Measurements from ENCODE around the gene CACNG7. TPM values are rescaled to one million over a fixed set of nuclear protein-coding genes. Genes with fewer than 3 reads are reported as not detected.

Gene CACNG7
- polyA plus RNA-seq, 1 donor from 2014 or later: 27.8 TPM

DNA sequence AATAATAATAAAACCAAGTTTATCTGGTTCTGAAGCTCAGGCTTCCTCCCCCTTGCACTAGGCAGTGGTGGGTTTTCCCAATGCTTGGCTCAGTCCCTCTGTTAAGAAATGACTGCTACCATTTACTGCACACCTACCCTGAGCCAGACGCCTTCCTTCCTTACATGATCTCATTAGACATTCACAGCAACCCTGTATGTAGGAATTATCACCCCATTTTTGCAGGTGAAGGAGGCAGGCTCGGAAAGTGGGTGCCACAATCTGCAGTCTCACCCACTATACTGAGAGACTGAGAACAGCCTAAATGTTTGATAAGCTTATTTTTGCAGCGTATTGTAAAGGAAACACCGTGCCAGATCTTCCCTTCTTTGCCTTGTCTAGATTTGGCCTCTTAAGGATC, 35.3 kb downstream of the CACNG7 start:
- Histone ChIP-seq H3K27me3 (ENCODE audit: insufficient read depth, low read depth, low read length) (no peaks in the 10 kb centered on the region), H3K27ac (ENCODE audit: low read length) (no peak overlapping the region), H2AFZ (ENCODE audit: low read depth, low read length) (no peak overlapping the region)

GRCh38 chr19:53944933-53945332, 35.9 kb downstream of the CACNG7 start:
- Histone ChIP-seq H3K27ac (ENCODE audit: low read length) (no peak overlapping the region), H3K36me3 (ENCODE audit: insufficient read depth, low read length) (no peaks in the 10 kb centered on the region), H3K9me2 (ENCODE audit: insufficient read depth, low read length) (no peaks in the 10 kb centered on the region), H3K27me3 (ENCODE audit: insufficient read depth, low read depth, low read length) (no peaks in the 10 kb centered on the region), H4K20me1 (ENCODE audit: insufficient read depth) (no peaks in the 10 kb centered on the region), H3K4me2 (ENCODE audit: low read length) (no peak overlapping the region), H2AFZ (ENCODE audit: low read depth, low read length) (no peak overlapping the region), H3K9ac (ENCODE audit: low read length) (no peak overlapping the region), H3K4me3 (ENCODE audit: low read length) (no peak overlapping the region), H3K9me3 (ENCODE audit: low read length) (no peaks in the 10 kb centered on the region), H3F3A (ENCODE audit: insufficient read depth, low read length, poor library complexity, severe bottlenecking) (no peaks in the 10 kb centered on the region), H3K79me2 (replicated peaks; ENCODE audit: insufficient read depth, low read length) (no peaks in the 10 kb centered on the region)
- no peak for TF ChIP-seq REST (IDR thresholded peaks at IDR 0.05; ENCODE audit: borderline replicate concordance)
- TF ChIP-seq RAD21 (conservative IDR thresholded peaks at IDR 0.05): no peak
- TF ChIP-seq EZH2 (IDR thresholded peaks at IDR 0.05; ENCODE audit: borderline replicate concordance, insufficient read depth, low read length, poor library complexity, severe bottlenecking): no peak
- TF ChIP-seq EP300 (conservative IDR thresholded peaks at IDR 0.05; ENCODE audit: poor library complexity, severe bottlenecking): no peak
- no peak for TF ChIP-seq MXI1 (conservative IDR thresholded peaks at IDR 0.05; ENCODE audit: poor library complexity, severe bottlenecking)
- no peak for TF ChIP-seq POLR2AphosphoS5 (IDR thresholded peaks at IDR 0.05)
- TF ChIP-seq, protein P1, sequence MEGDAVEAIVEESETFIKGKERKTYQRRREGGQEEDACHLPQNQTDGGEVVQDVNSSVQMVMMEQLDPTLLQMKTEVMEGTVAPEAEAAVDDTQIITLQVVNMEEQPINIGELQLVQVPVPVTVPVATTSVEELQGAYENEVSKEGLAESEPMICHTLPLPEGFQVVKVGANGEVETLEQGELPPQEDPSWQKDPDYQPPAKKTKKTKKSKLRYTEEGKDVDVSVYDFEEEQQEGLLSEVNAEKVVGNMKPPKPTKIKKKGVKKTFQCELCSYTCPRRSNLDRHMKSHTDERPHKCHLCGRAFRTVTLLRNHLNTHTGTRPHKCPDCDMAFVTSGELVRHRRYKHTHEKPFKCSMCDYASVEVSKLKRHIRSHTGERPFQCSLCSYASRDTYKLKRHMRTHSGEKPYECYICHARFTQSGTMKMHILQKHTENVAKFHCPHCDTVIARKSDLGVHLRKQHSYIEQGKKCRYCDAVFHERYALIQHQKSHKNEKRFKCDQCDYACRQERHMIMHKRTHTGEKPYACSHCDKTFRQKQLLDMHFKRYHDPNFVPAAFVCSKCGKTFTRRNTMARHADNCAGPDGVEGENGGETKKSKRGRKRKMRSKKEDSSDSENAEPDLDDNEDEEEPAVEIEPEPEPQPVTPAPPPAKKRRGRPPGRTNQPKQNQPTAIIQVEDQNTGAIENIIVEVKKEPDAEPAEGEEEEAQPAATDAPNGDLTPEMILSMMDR (IDR thresholded peaks at IDR 0.05; ENCODE audit: poor library complexity, severe bottlenecking): no peak
- no peak for TF ChIP-seq TAF1 (IDR thresholded peaks at IDR 0.05; ENCODE audit: low read depth)

More for the DNA sequence above, 35.3 kb downstream of the CACNG7 start:
- no peaks in the 10 kb centered on the region for H3K36me3 ChIP-seq (ENCODE audit: insufficient read depth, low read length)
- no peaks in the 10 kb centered on the region for H3F3A ChIP-seq (ENCODE audit: insufficient read depth, low read length, poor library complexity, severe bottlenecking)
- no peak overlapping the region for H3K4me3 ChIP-seq (ENCODE audit: low read length)
- no peaks in the 10 kb centered on the region for H3K79me2 ChIP-seq (replicated peaks; ENCODE audit: insufficient read depth, low read length)
- H3K4me2 ChIP-seq (ENCODE audit: low read length): no peak overlapping the region
- no peaks in the 10 kb centered on the region for H3K9me2 ChIP-seq (ENCODE audit: insufficient read depth, low read length)
- H3K9ac ChIP-seq (ENCODE audit: low read length): no peak overlapping the region
- peaks cover 1% of the 10 kb centered on the region for H3K9me3 ChIP-seq (ENCODE audit: low read length)
- no peak for TF ChIP-seq TAF1 (IDR thresholded peaks at IDR 0.05; ENCODE audit: low read depth)
- TF ChIP-seq, protein P1 (IDR thresholded peaks at IDR 0.05; ENCODE audit: poor library complexity, severe bottlenecking): no peak
- no peak for TF ChIP-seq MXI1 (conservative IDR thresholded peaks at IDR 0.05; ENCODE audit: poor library complexity, severe bottlenecking)
- no peak for TF ChIP-seq REST (IDR thresholded peaks at IDR 0.05; ENCODE audit: borderline replicate concordance)
- no peak for TF ChIP-seq RAD21 (conservative IDR thresholded peaks at IDR 0.05)
- no peak for TF ChIP-seq EP300 (conservative IDR thresholded peaks at IDR 0.05; ENCODE audit: poor library complexity, severe bottlenecking)
- TF ChIP-seq SMC3 (conservative IDR thresholded peaks at IDR 0.05; ENCODE audit: poor library complexity): no peak
- no peak for TF ChIP-seq EZH2 (IDR thresholded peaks at IDR 0.05; ENCODE audit: borderline replicate concordance, insufficient read depth, low read length, poor library complexity, severe bottlenecking)
- no peak for TF ChIP-seq POLR2AphosphoS5 (IDR thresholded peaks at IDR 0.05)
- no peaks in the 10 kb centered on the region for H4K20me1 ChIP-seq (ENCODE audit: insufficient read depth)
